ENCODE results near the gene FAM83C. TPM values are rescaled to one million over a fixed set of nuclear protein-coding genes. Genes with fewer than 3 reads are reported as not detected.

Gene FAM83C
- total and polyA plus RNA-seq, 2 donors (not counting 1 experiment from before 2014, with no cell fraction given): not detected

- no peak for ATAC-seq (ENCODE audit: low read depth)
- Histone ChIP-seq H3K79me2 (ENCODE audit: control insufficient read depth, insufficient read depth, low read length) (no peaks in the 10 kb centered on the region), H3K27ac (ENCODE audit: low read length in 2 of 2) (no peak overlapping the region), H3K4me3 (ENCODE audit: control extremely low read depth in 1 of 5, extremely low read depth in 1 of 5, insufficient read depth in 1 of 5, low read depth in 2 of 5, low read length in 4 of 5) (no peak overlapping the region), H3K9ac (ENCODE audit: low read length) (no peak overlapping the region), H3K27me3 (replicated peaks in 1 of 4; ENCODE audit: control extremely low read depth in 1 of 4, control insufficient read depth in 3 of 4, insufficient read depth in 4 of 4, low read length in 3 of 4) (peaks cover 0 to 8% (median 4%) of the 10 kb centered on the region in 4 experiments), H3K4me2 (replicated peaks; ENCODE audit: low read depth, low read length, poor library complexity, severe bottlenecking) (no peak overlapping the region), H3K9me3 (ENCODE audit: control extremely low read depth in 1 of 3, control insufficient read depth in 2 of 3, insufficient read depth in 1 of 3, low read length in 2 of 3) (no peaks in the 10 kb centered on the region), H2AFZ (ENCODE audit: insufficient read depth, low read depth, low read length, poor library complexity, severe bottlenecking) (no peak overlapping the region), H4K20me1 (ENCODE audit: control insufficient read depth, insufficient read depth, low read length, poor library complexity, severe bottlenecking) (peaks cover 4% of the 10 kb centered on the region), H3K36me3 (replicated peaks in 1 of 2; ENCODE audit: control extremely low read depth in 1 of 2, control insufficient read depth in 1 of 2, extremely low read depth in 1 of 2, insufficient read depth in 2 of 2, low read length in 1 of 2) (peaks cover 0 to 2% of the 10 kb centered on the region in 2 experiments), H3K4me1 (ENCODE audit: control insufficient read depth in 2 of 2, insufficient read depth in 2 of 2, low read length in 2 of 2) (no peaks in the 10 kb centered on the region)
- no peak for DNase-seq
- no peaks in the 10 kb centered on the region for H3K9me3 Mint-ChIP-seq (ENCODE audit: insufficient read depth)
- CTCF ChIA-PET: interaction anchor here (0.8 kb wide), 1 partner anchor 72 kb away, joined by 3 read pairs; no protein-coding TSS in a partner anchor
- no peak overlapping the region for H3K27ac Mint-ChIP-seq
- no peaks in the 10 kb centered on the region for H3K4me1 Mint-ChIP-seq
- H3K4me3 Mint-ChIP-seq: no peak overlapping the region
- peaks cover 17% of the 10 kb centered on the region for H3K27me3 Mint-ChIP-seq
- intact Hi-C loops (cut with micrococcal nuclease): no loop called here
- POLR2A ChIA-PET: no interaction called here
- TF ChIP-seq CTCF (IDR thresholded peaks at IDR 0.05) (no peak), EZH2 (IDR thresholded peaks at IDR 0.05; ENCODE audit: borderline replicate concordance, insufficient read depth, low read depth, low read length, poor library complexity, severe bottlenecking) (no peak)
These were observed 54.7 kb downstream of the FAM83C start for GRCh38 chr20:35237486-35237885.

DNA sequence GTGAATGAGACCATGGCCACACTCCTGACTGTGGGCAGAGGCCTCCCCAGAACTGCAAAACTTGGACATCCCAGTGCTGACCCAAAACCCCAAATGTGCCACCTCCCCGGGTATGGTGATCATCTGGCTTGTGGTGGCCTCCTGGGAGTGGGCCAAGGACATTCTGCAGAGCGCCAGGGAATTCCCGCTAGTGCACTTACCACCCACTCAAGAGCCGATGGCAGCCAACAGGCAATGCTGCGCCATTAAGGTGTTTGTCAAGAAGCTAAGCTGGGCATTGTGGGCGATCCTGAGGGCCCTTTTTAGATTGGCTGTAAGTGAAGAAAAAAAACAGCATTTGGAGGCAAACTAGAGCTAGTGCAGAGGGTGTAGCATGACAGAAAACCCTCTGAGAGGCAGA, 56.3 kb downstream of the FAM83C start:
- no peak for ATAC-seq (ENCODE audit: low read depth)
- POLR2A ChIA-PET: no interaction called here
- intact Hi-C loops (cut with micrococcal nuclease): no loop called here
- no peak overlapping the region for H3K9ac ChIP-seq (ENCODE audit: low read length)
- Mint-ChIP-seq H3K27me3 (peaks cover 22% of the 10 kb centered on the region), H3K4me3 (no peak overlapping the region), H3K9me3 (ENCODE audit: insufficient read depth) (no peaks in the 10 kb centered on the region), H3K27ac (no peak overlapping the region), H3K4me1 (no peaks in the 10 kb centered on the region)
- TF ChIP-seq CTCF (IDR thresholded peaks at IDR 0.05) (no peak), EZH2 (IDR thresholded peaks at IDR 0.05; ENCODE audit: borderline replicate concordance, insufficient read depth, low read depth, low read length, poor library complexity, severe bottlenecking) (no peak)
- no peak for DNase-seq
- no peaks in the 10 kb centered on the region for H3K79me2 ChIP-seq (ENCODE audit: control insufficient read depth, insufficient read depth, low read length)
- no peaks in the 10 kb centered on the region for H3K4me1 ChIP-seq (ENCODE audit: control insufficient read depth in 2 of 2, insufficient read depth in 2 of 2, low read length in 2 of 2)
- no peak overlapping the region for H3K27ac ChIP-seq (ENCODE audit: low read length in 2 of 2)
- H3K27me3 ChIP-seq (replicated peaks in 1 of 4; ENCODE audit: control extremely low read depth in 1 of 4, control insufficient read depth in 3 of 4, insufficient read depth in 4 of 4, low read length in 3 of 4): peaks cover 0 to 7% (median 2%) of the 10 kb centered on the region in 4 experiments
- H4K20me1 ChIP-seq (ENCODE audit: control insufficient read depth, insufficient read depth, low read length, poor library complexity, severe bottlenecking): peaks cover 4% of the 10 kb centered on the region
- H3K4me3 ChIP-seq (ENCODE audit: control extremely low read depth in 1 of 5, extremely low read depth in 1 of 5, insufficient read depth in 1 of 5, low read depth in 2 of 5, low read length in 4 of 5): no peak overlapping the region
- no peak overlapping the region for H3K4me2 ChIP-seq (replicated peaks; ENCODE audit: low read depth, low read length, poor library complexity, severe bottlenecking)
- 93% methylated on average over 4 of the region's 6 CpGs for WGBS (ENCODE audit: insufficient coverage)
- CTCF ChIA-PET: no interaction called here
- H3K9me3 ChIP-seq (ENCODE audit: control extremely low read depth in 1 of 3, control insufficient read depth in 2 of 3, insufficient read depth in 1 of 3, low read length in 2 of 3): no peaks in the 10 kb centered on the region
- H2AFZ ChIP-seq (ENCODE audit: insufficient read depth, low read depth, low read length, poor library complexity, severe bottlenecking): no peak overlapping the region
- H3K36me3 ChIP-seq (replicated peaks in 1 of 2; ENCODE audit: control extremely low read depth in 1 of 2, control insufficient read depth in 1 of 2, extremely low read depth in 1 of 2, insufficient read depth in 2 of 2, low read length in 1 of 2): peaks cover 0 to 2% of the 10 kb centered on the region in 2 experiments

Other genes starting within 250 kb of the FAM83C start
- 73.2 and 73.9 TPM in 2 replicates for gene TRPC4AP, start 199.6 kb downstream of the FAM83C start, total RNA-seq
- 62.5 and 69.5 TPM in 2 replicates for gene TRPC4AP, start 199.6 kb downstream of the FAM83C start, polyA plus RNA-seq
- gene EDEM2, start 145.1 kb downstream of the FAM83C start, total RNA-seq: 28.1 and 28.6 TPM in 2 replicates
- gene EDEM2, start 145.1 kb downstream of the FAM83C start, polyA plus RNA-seq: 29.6 and 30.4 TPM in 2 replicates
- gene PROCR, start 120.4 kb downstream of the FAM83C start, total RNA-seq: 0.57 TPM in 1 of 2 replicates, not detected in the other
- gene PROCR, start 120.4 kb downstream of the FAM83C start, polyA plus RNA-seq: 0.30 and 0.61 TPM in 2 replicates
- gene MMP24, start 65.7 kb downstream of the FAM83C start, total RNA-seq: not detected in 2 replicates
- gene MMP24, start 65.7 kb downstream of the FAM83C start, polyA plus RNA-seq: not detected in 2 replicates
- 57.0 and 66.9 TPM in 2 replicates for gene MMP24OS, start 14.3 kb downstream of the FAM83C start, total RNA-seq
- 31.5 and 36.3 TPM in 2 replicates for gene MMP24OS, start 14.3 kb downstream of the FAM83C start, polyA plus RNA-seq
- 74.0 and 81.2 TPM in 2 replicates for gene EIF6, start 7.7 kb downstream of the FAM83C start, total RNA-seq
- 54.2 and 74.1 TPM in 2 replicates for gene EIF6, start 7.7 kb downstream of the FAM83C start, polyA plus RNA-seq
- 70.9 and 71.7 TPM in 2 replicates for gene UQCC1, start 119.5 kb upstream of the FAM83C start, total RNA-seq
- gene UQCC1, start 119.5 kb upstream of the FAM83C start, polyA plus RNA-seq: 23.7 and 24.3 TPM in 2 replicates
- gene GDF5, start 145.8 kb upstream of the FAM83C start, total RNA-seq: not detected in 2 replicates
- gene GDF5, start 145.8 kb upstream of the FAM83C start, polyA plus RNA-seq: not detected in 2 replicates
- 78.4 and 78.5 TPM in 2 replicates for gene CEP250, start 163.2 kb upstream of the FAM83C start, total RNA-seq
- gene CEP250, start 163.2 kb upstream of the FAM83C start, polyA plus RNA-seq: 14.6 and 16.5 TPM in 2 replicates
- not detected in 2 replicates for gene C20orf173, start 237.2 kb upstream of the FAM83C start, total RNA-seq
- gene C20orf173, start 237.2 kb upstream of the FAM83C start, polyA plus RNA-seq: not detected in 2 replicates
- 167 and 191 TPM in 2 replicates for gene ERGIC3, start 249.7 kb upstream of the FAM83C start, total RNA-seq
- gene ERGIC3, start 249.7 kb upstream of the FAM83C start, polyA plus RNA-seq: 178 and 254 TPM in 2 replicates